Stimulated activated CD4-positive, alpha-beta T cell treated with anti-CD3 and anti-CD28 coated beads, TNF-alpha, amount 100 ng/mL, for 4 hours (primary cell): Measurements from ENCODE around the gene ATP8B3.
A peak's percentile ranks its signal among the peaks of the same experiment; 100 is the strongest.

ENCODE experiments used
- DNase-seq, 3 experiments: peaks; one replicate each; pipeline ENCODE4 v3.0.0-alpha.2; 2020; ENCODE audit warnings: low read depth in 3 of 3

Gene ATP8B3

GRCh38 chr19:1756705-1757465 lies 55.2 kb downstream of the ATP8B3 start:
- no peak for DNase-seq

GRCh38 chr19:1756264-1756663 lies 55.8 kb downstream of the ATP8B3 start:
- DNase-seq = no peak

GRCh38 chr19:1755467-1756171 lies 56.5 kb downstream of the ATP8B3 start:
- DNase-seq = no peak

GRCh38 chr19:1754636-1755466 lies 57.2 kb downstream of the ATP8B3 start:
- DNase-seq = no peak

GRCh38 chr19:1754018-1754635 lies 57.9 kb downstream of the ATP8B3 start:
- DNase-seq = no peak

GRCh38 chr19:1752757-1753728 lies 59.0 kb downstream of the ATP8B3 start, which contains the start of gene ONECUT3:
Gene ONECUT3 (plus strand): TSS chr19:1753506. CDS start chr19:1753663, 157 bp downstream.
- DNase-seq = no peak

GRCh38 chr19:1752009-1752756 lies 59.9 kb downstream of the ATP8B3 start:
- DNase-seq = no peak

- DNase-seq = no peak
Observed at GRCh38 chr19:1751367-1752008, 60.6 kb downstream of the ATP8B3 start.

DNA sequence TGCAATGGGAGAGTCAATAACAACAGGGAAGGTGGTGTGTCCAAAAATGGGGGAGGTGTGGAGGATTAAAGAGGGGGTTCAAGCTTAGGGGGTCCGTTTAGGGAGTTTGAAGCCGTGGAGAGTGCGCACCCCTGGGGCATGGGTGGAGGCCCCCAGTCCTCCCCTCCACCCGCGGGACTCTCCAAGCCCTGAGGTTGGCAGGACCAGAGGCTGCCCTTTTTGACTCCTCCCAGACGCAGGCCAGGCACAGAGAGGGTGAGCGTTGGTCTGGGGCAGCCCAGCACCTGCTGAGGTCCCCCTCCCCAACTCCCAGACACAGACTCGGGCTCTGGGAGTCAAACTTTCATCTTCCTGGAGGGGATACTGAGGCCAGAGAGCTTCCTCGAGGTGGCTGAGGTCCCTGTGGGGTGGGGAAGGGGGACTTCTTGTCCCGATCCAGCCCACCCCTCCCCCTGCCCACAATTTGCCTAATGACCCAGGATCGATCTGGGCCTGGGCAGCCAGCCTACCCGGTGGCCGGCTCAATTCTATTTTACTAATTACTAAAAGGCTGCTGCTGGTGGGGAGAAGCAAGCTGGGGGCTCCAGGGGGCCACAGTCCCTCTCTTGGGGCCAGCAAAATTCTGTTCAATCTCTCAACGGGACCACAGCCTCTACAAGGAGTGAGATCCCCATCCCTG lies 61.6 kb downstream of the ATP8B3 start:
- DNase-seq = no peak

DNA sequence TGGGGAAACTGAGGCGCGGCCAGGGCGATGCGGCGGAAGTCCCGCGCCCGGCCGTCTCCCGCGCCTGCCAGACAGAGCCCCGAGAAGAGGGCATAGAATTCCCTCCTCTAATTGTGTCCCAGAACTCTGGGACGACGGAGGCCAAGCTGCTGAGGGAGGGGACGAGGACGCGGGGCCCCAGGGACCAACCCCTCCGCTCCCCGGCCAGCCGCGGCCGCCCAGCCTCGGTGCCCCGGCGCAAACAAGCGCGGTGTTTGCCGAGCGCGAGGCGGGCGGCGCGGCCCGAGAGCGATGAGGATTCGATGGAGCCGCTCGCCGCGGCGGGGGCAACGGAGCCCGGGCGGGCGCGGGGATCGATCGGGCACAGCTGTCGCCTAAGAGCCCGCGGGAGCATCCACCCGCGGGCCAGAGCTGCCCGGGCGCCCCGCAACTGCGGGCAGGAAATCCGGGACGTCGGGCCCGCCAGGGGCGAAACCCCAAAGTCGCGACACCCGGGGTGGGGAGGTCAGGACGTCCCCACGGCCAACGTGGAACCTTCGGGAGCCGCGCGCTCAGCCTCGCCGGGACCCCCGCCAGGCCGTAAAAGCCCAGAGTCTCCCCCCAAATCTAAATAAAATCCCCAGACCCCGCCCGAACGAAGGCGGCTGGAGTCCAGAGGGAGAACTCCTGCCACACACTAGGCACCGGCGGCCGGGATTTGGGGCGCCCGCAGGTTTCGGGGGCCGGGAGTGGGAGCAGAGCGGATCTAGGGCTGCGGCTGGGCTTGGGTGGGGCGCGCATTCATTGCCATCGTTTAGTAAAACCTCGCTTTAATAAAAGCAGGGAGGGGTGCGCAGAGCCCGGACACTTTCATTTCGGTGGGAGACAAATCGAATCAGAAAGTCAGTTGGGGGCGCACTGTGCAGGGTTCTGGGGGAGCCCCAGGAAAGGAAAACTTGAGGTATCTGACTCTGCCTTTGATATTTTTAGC lies 62.4 kb downstream of the ATP8B3 start:
- DNase-seq = no peak

DNA sequence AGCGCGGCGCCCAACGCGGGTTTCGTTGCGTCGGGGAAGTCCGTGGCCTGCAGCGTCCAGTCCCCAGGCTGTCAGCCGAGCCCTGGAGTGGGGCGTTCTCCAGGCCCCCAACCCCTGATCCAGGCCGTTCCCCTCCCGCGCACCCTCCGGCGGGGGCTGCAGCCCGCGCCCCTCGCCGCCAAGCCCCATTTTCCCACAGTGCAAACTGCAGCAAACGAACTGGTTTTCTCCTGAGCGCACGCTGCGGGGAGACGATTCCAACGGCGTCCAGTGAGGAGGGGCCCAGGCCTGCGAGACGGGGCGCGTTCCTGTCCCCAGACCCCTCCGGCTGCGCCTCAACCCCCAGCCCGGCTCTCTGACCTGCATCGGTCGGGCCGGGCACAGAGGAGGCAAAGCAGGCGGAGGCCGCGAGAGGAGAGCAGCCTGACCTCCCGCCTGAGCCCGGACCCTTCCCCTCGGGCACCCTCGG lies 63.2 kb downstream of the ATP8B3 start:
- DNase-seq = no peak

DNA sequence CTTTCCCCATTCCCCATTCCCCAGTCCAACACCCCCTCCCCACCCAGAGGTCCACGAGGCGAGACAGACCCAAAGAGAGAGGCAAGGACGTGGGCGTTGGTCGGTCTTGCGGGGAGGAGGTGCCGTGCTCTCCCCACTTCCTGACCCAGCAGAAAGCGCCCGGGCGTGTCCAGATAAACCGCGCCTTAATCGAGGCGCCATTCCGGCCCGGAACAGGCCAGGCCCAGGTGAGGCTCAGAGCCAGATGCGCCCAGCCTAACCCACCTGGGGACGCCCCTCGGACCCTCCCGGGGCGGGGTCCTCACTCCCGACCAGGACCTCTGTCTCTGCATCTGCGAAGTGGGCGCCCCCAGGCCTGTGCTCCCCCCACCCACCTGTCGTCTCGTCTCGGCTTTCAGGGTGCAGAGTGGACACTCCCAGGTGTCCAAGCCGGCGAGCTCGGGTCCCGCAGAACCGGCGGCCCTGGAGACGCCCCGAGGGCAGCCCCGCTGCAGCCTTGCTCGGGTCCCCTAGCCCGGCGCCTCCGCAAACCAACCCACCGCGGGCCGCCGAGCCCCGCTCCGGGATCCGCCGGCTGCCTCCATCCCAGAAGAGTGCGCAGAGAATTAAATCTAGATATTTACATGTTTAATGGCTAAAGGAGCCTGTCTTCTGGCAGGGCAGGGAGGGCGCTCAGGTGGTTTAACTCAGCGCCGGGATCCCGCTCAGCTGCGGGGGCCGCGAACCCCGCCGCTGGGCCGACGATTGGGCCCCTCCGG lies 63.8 kb downstream of the ATP8B3 start:
- no peak for DNase-seq

GRCh38 chr19:1747285-1748114 lies 64.6 kb downstream of the ATP8B3 start:
- peak in 1 of 3 experiments; percentile 42 for DNase-seq

- DNase-seq = no peak
Observed at GRCh38 chr19:1746401-1747284, 65.4 kb downstream of the ATP8B3 start.

GRCh38 chr19:1745589-1746031 lies 66.5 kb downstream of the ATP8B3 start:
- DNase-seq = no peak
